H1 (cell line): ENCODE results near the gene OSBPL9.

Source experiments
- MAX ChIP-seq: IDR thresholded peaks from 2 replicates; pipeline ENCODE4 v1.6.1; 2012; ENCODE audit warnings: inconsistent platforms
- POLR2A ChIP-seq, 2 experiments: IDR thresholded peaks; 1 replicate in 1 of 2; 2 replicates in 1 of 2; pipeline ENCODE4 v1.6.1; 2011; ENCODE audit warnings: low read depth in 2 of 2, low read length in 2 of 2, mild to moderate bottlenecking in 2 of 2; ENCODE audit errors: control extremely low read depth in 1 of 2
- SP2 ChIP-seq: IDR thresholded peaks from 2 replicates; pipeline ENCODE4 v1.6.1; 2012; ENCODE audit warnings: mild to moderate bottlenecking, low read length, inconsistent platforms
- ZNF274 ChIP-seq: IDR thresholded peaks from 2 replicates; pipeline ENCODE4 v1.7.0; 2012; ENCODE audit warnings: low read length, borderline replicate concordance; ENCODE audit errors: extremely low read depth
- TF ChIP-seq, protein P1 (sequence below), 3 experiments: IDR thresholded peaks; 1 replicate in 2 of 3; 2 replicates in 1 of 3; pipeline versions ENCODE4 v1.5.1 to v1.6.1; 2011; ENCODE audit warnings: low read length in 3 of 3, mild to moderate bottlenecking in 3 of 3, inconsistent platforms in 2 of 3, low read depth in 1 of 3, moderate library complexity in 1 of 3; ENCODE audit not compliant: insufficient read depth in 1 of 3; ENCODE audit errors: control extremely low read depth in 1 of 3

DNA sequence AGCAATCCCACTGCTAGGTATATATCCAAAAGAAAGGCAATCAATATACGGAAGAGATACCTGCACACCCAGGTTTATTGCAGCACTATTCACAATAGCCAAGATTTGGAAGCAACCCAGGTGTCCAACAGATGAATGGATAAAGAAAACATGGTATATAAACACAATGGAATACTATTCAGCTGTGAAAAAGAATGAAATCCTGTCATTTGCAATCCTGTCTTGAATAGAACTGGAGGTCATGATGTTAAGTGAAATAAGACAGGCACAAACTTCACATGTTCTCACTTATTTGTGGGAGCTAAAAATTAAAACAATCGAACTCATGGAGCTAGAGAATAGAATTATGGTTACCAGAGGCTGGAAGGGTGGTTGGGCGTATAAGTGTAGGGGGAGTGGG, 101.0 kb downstream of the OSBPL9 start:
- TF ChIP-seq, protein P1, sequence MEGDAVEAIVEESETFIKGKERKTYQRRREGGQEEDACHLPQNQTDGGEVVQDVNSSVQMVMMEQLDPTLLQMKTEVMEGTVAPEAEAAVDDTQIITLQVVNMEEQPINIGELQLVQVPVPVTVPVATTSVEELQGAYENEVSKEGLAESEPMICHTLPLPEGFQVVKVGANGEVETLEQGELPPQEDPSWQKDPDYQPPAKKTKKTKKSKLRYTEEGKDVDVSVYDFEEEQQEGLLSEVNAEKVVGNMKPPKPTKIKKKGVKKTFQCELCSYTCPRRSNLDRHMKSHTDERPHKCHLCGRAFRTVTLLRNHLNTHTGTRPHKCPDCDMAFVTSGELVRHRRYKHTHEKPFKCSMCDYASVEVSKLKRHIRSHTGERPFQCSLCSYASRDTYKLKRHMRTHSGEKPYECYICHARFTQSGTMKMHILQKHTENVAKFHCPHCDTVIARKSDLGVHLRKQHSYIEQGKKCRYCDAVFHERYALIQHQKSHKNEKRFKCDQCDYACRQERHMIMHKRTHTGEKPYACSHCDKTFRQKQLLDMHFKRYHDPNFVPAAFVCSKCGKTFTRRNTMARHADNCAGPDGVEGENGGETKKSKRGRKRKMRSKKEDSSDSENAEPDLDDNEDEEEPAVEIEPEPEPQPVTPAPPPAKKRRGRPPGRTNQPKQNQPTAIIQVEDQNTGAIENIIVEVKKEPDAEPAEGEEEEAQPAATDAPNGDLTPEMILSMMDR (IDR thresholded peaks at IDR 0.05; ENCODE audit: control extremely low read depth in 1 of 3, insufficient read depth in 1 of 3, low read depth in 1 of 3, low read length in 3 of 3): no peak
- TF ChIP-seq POLR2A (IDR thresholded peaks at IDR 0.05; ENCODE audit: control extremely low read depth in 1 of 2, low read depth in 2 of 2, low read length in 2 of 2): no peak
- TF ChIP-seq ZNF274: no peak
- no peak for TF ChIP-seq SP2
- no peak for TF ChIP-seq MAX
